ENCODE data around the gene GMCL1. TPM values are rescaled to one million over a fixed set of nuclear protein-coding genes. Genes with fewer than 3 reads are reported as not detected.

GMCL1 gene
- total RNA-seq, 1 donor from 2014 or later, result 13.0 TPM

DNA sequence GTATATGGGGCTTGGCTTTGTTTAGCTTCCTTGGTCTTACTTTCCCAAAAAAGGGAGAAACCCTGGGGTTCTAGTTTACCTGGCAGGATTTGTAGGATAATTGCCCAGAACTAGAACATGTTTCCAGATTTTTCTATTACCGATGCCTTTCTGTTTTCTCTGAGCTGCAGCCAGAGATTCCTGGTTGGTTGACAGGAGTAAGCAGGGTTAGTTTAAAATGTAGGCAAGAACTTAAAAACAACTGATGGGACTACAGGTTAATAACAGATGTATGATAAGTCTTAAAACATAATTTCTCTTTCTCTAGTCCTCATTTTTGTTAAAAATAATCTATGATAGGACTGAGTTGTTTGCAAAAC lies 38.9 kb upstream of the GMCL1 start:
- peak overlapping the region; percentile 81 for H3K4me3 Mint-ChIP-seq
- H3K4me1 Mint-ChIP-seq, result peaks cover 41% of the 10 kb centered on the region
- intact Hi-C loops (cut with micrococcal nuclease), result no loop called here
- ChIA-PET POLR2A (interaction anchor here (1.1 to 2.1 kb wide), 3 partner anchors 15 to 103 kb away, joined by 4 to 8 read pairs (median 7); partner anchors contain the start of genes ANXA4 and SNRNP27), CTCF (interaction anchor here (1.7 to 2.7 kb wide), 3 partner anchors 25 to 65 kb away, joined by 4 to 17 read pairs (median 13); no protein-coding TSS in a partner anchor)
- DNase-seq (no peak), ATAC-seq (ENCODE audit: low read depth) (no peak)
- TF ChIP-seq, protein P1, sequence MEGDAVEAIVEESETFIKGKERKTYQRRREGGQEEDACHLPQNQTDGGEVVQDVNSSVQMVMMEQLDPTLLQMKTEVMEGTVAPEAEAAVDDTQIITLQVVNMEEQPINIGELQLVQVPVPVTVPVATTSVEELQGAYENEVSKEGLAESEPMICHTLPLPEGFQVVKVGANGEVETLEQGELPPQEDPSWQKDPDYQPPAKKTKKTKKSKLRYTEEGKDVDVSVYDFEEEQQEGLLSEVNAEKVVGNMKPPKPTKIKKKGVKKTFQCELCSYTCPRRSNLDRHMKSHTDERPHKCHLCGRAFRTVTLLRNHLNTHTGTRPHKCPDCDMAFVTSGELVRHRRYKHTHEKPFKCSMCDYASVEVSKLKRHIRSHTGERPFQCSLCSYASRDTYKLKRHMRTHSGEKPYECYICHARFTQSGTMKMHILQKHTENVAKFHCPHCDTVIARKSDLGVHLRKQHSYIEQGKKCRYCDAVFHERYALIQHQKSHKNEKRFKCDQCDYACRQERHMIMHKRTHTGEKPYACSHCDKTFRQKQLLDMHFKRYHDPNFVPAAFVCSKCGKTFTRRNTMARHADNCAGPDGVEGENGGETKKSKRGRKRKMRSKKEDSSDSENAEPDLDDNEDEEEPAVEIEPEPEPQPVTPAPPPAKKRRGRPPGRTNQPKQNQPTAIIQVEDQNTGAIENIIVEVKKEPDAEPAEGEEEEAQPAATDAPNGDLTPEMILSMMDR (IDR thresholded peaks at IDR 0.05), result no peak
- H3K27me3 Mint-ChIP-seq, result no peaks in the 10 kb centered on the region
- H3K9me3 Mint-ChIP-seq, result no peaks in the 10 kb centered on the region
- H3K27ac Mint-ChIP-seq, result peak overlapping the region; percentile 88
- H3K36me3 Mint-ChIP-seq (ENCODE audit: low read depth), result peaks cover 6% of the 10 kb centered on the region

DNA sequence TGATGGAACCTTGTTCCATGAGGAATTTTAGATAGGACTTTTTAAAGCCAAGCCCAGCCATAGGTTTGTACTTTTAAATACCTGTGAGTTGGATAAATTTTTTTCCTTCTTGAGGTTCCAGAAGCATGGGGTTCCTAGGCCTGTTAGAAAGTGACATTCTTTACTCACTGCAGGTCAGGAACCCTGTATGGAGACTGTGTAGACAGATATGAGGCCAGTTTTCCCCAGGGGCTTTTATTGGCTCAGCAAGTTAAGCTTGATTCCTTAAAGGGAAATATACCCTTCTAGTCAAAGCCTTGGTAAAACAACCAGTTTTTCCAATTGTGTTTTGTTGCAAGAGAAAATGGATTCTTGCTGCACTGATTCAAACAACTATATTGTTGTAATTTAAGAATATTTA lies 38.4 kb upstream of the GMCL1 start:
- Mint-ChIP-seq H3K27ac (no peak overlapping the region), H3K27me3 (no peaks in the 10 kb centered on the region), H3K4me1 (peaks cover 41% of the 10 kb centered on the region), H3K36me3 (ENCODE audit: low read depth) (peaks cover 6% of the 10 kb centered on the region), H3K4me3 (no peak overlapping the region), H3K9me3 (no peaks in the 10 kb centered on the region)
- TF ChIP-seq, protein P1 (IDR thresholded peaks at IDR 0.05), result no peak
- ChIA-PET POLR2A (interaction anchor here (1.3 to 2.1 kb wide), 2 partner anchors 15 to 50 kb away, joined by 7 to 8 read pairs; partner anchors contain the start of gene ANXA4), CTCF (interaction anchor here (2.0 to 2.7 kb wide), 2 partner anchors 25 to 66 kb away, joined by 13 to 17 read pairs; no protein-coding TSS in a partner anchor)
- ATAC-seq (ENCODE audit: low read depth) (peak; percentile 37), DNase-seq (no peak)
- intact Hi-C loops (cut with micrococcal nuclease), result no loop called here

DNA sequence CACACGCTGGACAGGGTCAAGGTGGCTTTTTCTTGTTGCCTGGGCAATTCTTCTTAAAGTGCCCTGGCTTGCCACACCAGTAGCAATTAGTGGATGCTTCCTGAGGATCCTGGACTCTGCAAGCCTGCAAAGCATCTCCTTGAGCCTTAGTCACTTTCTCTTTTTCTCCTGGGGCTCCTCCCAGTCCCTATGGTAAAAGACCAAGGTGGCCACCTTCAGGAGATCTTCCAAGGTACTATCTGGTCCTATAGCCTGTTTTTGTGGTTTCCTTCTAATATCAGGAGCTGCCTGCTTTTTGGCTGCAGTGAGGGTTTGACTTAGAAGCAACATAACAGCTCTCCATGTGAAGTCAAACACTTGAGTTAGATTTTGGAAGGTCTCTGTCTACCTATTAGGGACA lies 33.3 kb upstream of the GMCL1 start:
- peaks cover 38% of the 10 kb centered on the region for H3K4me1 Mint-ChIP-seq
- no peak for ATAC-seq (ENCODE audit: low read depth)
- H3K4me3 Mint-ChIP-seq, result no peak overlapping the region
- TF ChIP-seq, protein P1 (IDR thresholded peaks at IDR 0.05), result no peak
- no peak overlapping the region for H3K27ac Mint-ChIP-seq
- intact Hi-C loops (cut with micrococcal nuclease), result no loop called here
- no peaks in the 10 kb centered on the region for H3K27me3 Mint-ChIP-seq
- H3K36me3 Mint-ChIP-seq (ENCODE audit: low read depth), result peaks cover 3% of the 10 kb centered on the region
- POLR2A ChIA-PET, result no interaction called here
- CTCF ChIA-PET, result interaction anchor here (0.8 to 1.4 kb wide), 3 partner anchors 19 to 73 kb away, joined by 3 to 5 read pairs (median 3); no protein-coding TSS in a partner anchor
- no peak for DNase-seq
- no peaks in the 10 kb centered on the region for H3K9me3 Mint-ChIP-seq

DNA sequence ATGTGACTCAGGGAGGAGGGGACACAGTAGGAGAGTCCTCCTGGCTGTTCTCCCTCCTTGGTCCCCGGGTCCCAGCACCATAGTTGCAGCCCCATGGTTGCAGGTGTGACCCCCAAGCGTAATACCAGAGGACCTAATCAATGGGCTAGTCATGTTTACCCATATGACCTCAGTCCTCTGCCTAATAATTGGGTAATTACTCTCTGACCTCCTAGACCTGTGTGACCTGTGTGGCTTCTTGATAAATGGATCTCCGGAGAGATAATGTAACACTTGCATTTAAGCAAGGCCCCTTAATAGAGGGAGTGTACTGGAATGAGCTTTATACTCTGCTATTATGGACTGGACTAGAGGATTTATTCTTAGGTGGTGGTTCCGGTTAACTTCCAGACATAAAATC lies 32.2 kb upstream of the GMCL1 start:
- no peaks in the 10 kb centered on the region for H3K27me3 Mint-ChIP-seq
- ATAC-seq (ENCODE audit: low read depth) (no peak), DNase-seq (no peak)
- CTCF ChIA-PET, result interaction anchor here (0.6 to 1.4 kb wide), 3 partner anchors 18 to 43 kb away, joined by 3 to 5 read pairs (median 4); no protein-coding TSS in a partner anchor
- POLR2A ChIA-PET, result interaction anchor here (0.8 to 0.9 kb wide), 2 partner anchors 11 to 29 kb away, joined by 3 read pairs; no protein-coding TSS in a partner anchor
- H3K4me3 Mint-ChIP-seq, result no peak overlapping the region
- TF ChIP-seq, protein P1 (IDR thresholded peaks at IDR 0.05), result no peak
- no peak overlapping the region for H3K27ac Mint-ChIP-seq
- peaks cover 44% of the 10 kb centered on the region for H3K4me1 Mint-ChIP-seq
- H3K36me3 Mint-ChIP-seq (ENCODE audit: low read depth), result peaks cover 3% of the 10 kb centered on the region
- intact Hi-C loops (cut with micrococcal nuclease), result no loop called here
- H3K9me3 Mint-ChIP-seq, result no peaks in the 10 kb centered on the region

DNA sequence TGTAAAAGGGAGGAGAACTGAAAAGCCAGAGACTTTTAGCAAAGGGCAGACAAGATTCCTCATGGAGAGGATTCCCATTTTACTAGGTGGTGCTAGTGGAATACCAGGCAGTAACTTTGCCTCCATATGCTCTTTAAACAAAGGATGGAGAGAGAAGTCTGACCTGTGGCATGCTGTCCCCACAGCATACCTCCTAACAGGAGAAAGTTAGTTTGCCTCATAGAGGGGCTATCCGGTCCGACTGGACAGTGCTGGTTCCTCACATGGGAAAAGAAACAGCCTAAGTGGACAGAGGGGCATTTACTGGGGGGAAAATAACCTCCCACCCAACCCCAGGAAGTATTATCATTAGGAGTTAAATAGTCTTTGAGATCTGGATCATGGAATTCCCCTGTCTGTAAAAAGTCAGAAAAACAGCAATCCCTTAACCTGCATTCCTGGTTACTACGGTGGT lies 31.6 kb upstream of the GMCL1 start:
- POLR2A ChIA-PET, result no interaction called here
- Mint-ChIP-seq H3K9me3 (no peaks in the 10 kb centered on the region), H3K4me3 (peak overlapping the region; percentile 73), H3K4me1 (peaks cover 49% of the 10 kb centered on the region), H3K27ac (peak overlapping the region; percentile 76), H3K27me3 (no peaks in the 10 kb centered on the region), H3K36me3 (ENCODE audit: low read depth) (peaks cover 1% of the 10 kb centered on the region)
- CTCF ChIA-PET, result no interaction called here
- intact Hi-C loops (cut with micrococcal nuclease), result no loop called here
- no peak for ATAC-seq (ENCODE audit: low read depth)
- TF ChIP-seq, protein P1 (IDR thresholded peaks at IDR 0.05), result no peak
- DNase-seq, result no peak

All from activated B cell treated with CpG ODN at 0.5 μM for 24 hours (primary cell).